HCT116 (cell line): ENCODE data around the gene ANXA5.

Experiments used
- CTCF ChIP-seq, 3 experiments: fragments of 200-600 bp in 1 of 3; sonication (generic) in 1 of 3; IDR thresholded peaks in 2 of 3; conservative IDR thresholded peaks in 1 of 3; 2 replicates each; pipeline ENCODE4 v1.5.1; 2012 to 2017; ENCODE audit warnings: low read depth in 2 of 3, low read length in 2 of 3, antibody characterized with exemption in 1 of 3, borderline replicate concordance in 1 of 3, control low read depth in 1 of 3, mild to moderate bottlenecking in 1 of 3, mixed read lengths in 1 of 3, mixed run types in 1 of 3, moderate library complexity in 1 of 3; ENCODE audit not compliant: insufficient read depth in 1 of 3
- POLR2A ChIP-seq: IDR thresholded peaks from 2 replicates; pipeline ENCODE4 v1.7.0; 2011; ENCODE audit warnings: borderline replicate concordance; ENCODE audit not compliant: insufficient read depth, insufficient read length; ENCODE audit errors: extremely low read depth
- POLR2AphosphoS5 ChIP-seq: IDR thresholded peaks from 2 replicates; pipeline ENCODE4 v1.6.1; 2011; ENCODE audit warnings: mild to moderate bottlenecking, low read depth, low read length, moderate library complexity
- ZBTB33 ChIP-seq: IDR thresholded peaks from 2 replicates; pipeline ENCODE4 v1.6.1; 2011; ENCODE audit warnings: mild to moderate bottlenecking, low read length, moderate library complexity; ENCODE audit not compliant: insufficient replicate concordance; ENCODE audit errors: extremely low read depth

DNA sequence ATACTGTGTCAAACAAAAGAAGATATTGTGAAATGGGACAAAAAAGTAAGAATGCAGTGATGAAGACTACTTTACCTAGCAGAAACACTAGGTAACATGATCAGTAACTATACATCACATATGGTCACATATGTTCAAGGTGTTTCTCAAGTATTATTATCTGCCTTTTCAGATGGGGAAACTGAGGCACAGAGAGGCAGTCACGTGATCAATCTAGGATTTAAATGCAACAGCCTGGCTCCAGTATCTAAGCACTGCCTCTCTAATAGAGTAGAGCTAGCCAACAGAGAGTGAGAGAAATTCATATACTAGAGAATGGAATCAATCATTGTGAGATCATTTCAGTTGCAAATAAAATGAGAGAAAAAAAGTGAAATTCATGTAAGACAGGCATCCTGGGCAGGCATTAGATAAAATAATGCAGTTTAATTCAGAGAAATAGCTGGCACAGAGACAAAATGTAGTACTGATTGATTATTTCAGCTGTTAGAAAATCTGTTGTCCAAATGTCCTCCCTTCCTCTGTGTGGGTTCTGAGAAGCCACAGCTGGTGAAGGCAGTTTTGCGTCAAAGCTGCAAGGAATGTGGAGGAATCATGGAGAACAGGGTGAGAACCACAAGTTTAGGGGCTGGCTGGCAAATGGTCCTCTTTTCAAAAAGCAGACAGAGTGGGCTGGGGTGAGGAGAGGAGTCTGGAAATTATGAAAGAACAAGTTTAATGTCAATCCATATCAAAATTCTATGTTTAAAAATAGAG lies 42.2 kb upstream of the ANXA5 start:
- no peak for TF ChIP-seq POLR2A
- no peak for TF ChIP-seq CTCF (IDR thresholded peaks at IDR 0.05 in 2 of 3, conservative IDR thresholded peaks at IDR 0.05 in 1 of 3; ENCODE audit: borderline replicate concordance in 1 of 3, insufficient read depth in 1 of 3, low read depth in 2 of 3, low read length in 2 of 3)
- TF ChIP-seq POLR2AphosphoS5: no peak
- no peak for TF ChIP-seq ZBTB33
